GM12878 (cell line): Measurements from ENCODE around the gene C15orf61. TPM values are rescaled to one million over a fixed set of nuclear protein-coding genes. Genes with fewer than 3 reads are reported as not detected.
A peak's percentile ranks its signal among the peaks of the same experiment; 100 is the strongest.

Experiments
- ATAC-seq: fragments of 200-7000 bp; cut with Tn5 transposase; 3 replicates; pipeline ENCODE4 v1.9.1; 2020; ENCODE audit warnings: mild to moderate bottlenecking, moderate library complexity
- Bru-seq: library from RNA; stranded (reverse); fragments of 400-500 nt; gene quantifications from one replicate; lab custom pipeline; 2021; lab: Mats Ljungman, UMichigan
- BruChase-seq, 2 experiments: library from RNA; stranded (reverse); fragments of 400-500 nt; gene quantifications; one replicate each; lab custom pipeline; 2021; lab: Mats Ljungman, UMichigan
- BruUV-seq: library from RNA; stranded (reverse); fragments of 400-500 nt; replicated peaks from 2 replicates; lab custom pipeline; 2021; lab: Mats Ljungman, UMichigan
- CTCF ChIA-PET: fragments of 300-600 bp; sonication (Branson Sonifier 250); formaldehyde crosslinking; extraction: SDS; loops from one replicate; lab custom pipeline; 2021; ENCODE audit warnings: inconsistent platforms; lab: Yijun Ruan, JAX
- POLR2A ChIA-PET: fragments of 350-600 bp; formaldehyde crosslinking; extraction: SDS; loops from one replicate; lab custom pipeline; 2021; ENCODE audit warnings: inconsistent platforms; lab: Charles Lee
- RAD21 ChIA-PET: fragments of 300-600 bp; sonication (Branson Sonifier 250); formaldehyde crosslinking; loops from one replicate; lab custom pipeline; 2023; ENCODE audit warnings: antibody characterized with exemption; ENCODE audit not compliant: unreplicated experiment; lab: Charles Lee
- SMC1A ChIA-PET: fragments of 300-600 bp; sonication (Branson Sonifier 250); formaldehyde crosslinking; loops from one replicate; lab custom pipeline; 2023; ENCODE audit not compliant: unreplicated experiment, uncharacterized antibody; lab: Charles Lee
- DNase-seq: peaks from one replicate; pipeline ENCODE4 v3.0.0-alpha.2; 2011; ENCODE audit warnings: low read depth, low spot score
- FAIRE-seq: peaks from 3 replicates; lab custom pipeline; 2011; peaks lifted over from hg19 to GRCh38; lab: Jason Lieb, UNC
- H2AFZ ChIP-seq: 2 replicates; pipeline ENCODE4 v1.6.0; 2011; ENCODE audit warnings: low read depth, low read length, control low read depth; ENCODE audit not compliant: control insufficient read depth
- H3K27ac ChIP-seq: 2 replicates; pipeline ENCODE4 v1.5.1; 2011; ENCODE audit warnings: control low read depth; ENCODE audit not compliant: control insufficient read depth, insufficient read depth
- H3K27me3 ChIP-seq, 2 experiments: replicated peaks in 1 of 2; 2 replicates each; pipeline versions ENCODE4 v1.6.0 to v1.6.1; 2011; ENCODE audit warnings: low read length in 1 of 2; ENCODE audit not compliant: control insufficient read depth in 2 of 2, insufficient read depth in 2 of 2
- H3K36me3 ChIP-seq, 2 experiments: 2 replicates each; pipeline ENCODE4 v1.5.1; 2011; ENCODE audit warnings: low read length in 1 of 2; ENCODE audit not compliant: control insufficient read depth in 2 of 2, insufficient read depth in 2 of 2
- H3K4me1 ChIP-seq: 2 replicates; pipeline ENCODE4 v1.6.1; 2011; ENCODE audit warnings: mild to moderate bottlenecking, low read length, moderate library complexity, mixed read lengths; ENCODE audit not compliant: control insufficient read depth, insufficient read depth
- H3K4me2 ChIP-seq: 2 replicates; pipeline ENCODE4 v1.6.0; 2011; ENCODE audit warnings: control low read depth; ENCODE audit not compliant: control insufficient read depth, insufficient read depth
- H3K4me3 ChIP-seq: fragments of 200-600 bp; sonication (generic); 2 replicates; pipeline ENCODE4 v1.5.1; 2016
- H3K79me2 ChIP-seq: 2 replicates; pipeline ENCODE4 v1.6.0; 2011; ENCODE audit warnings: low read length; ENCODE audit not compliant: control insufficient read depth, insufficient read depth
- H3K9ac ChIP-seq: 2 replicates; pipeline ENCODE4 v1.8.0; 2011; ENCODE audit warnings: low read length, control low read depth, mixed read lengths; ENCODE audit not compliant: control insufficient read depth, insufficient read depth
- H3K9me3 ChIP-seq: replicated peaks from 3 replicates; pipeline ENCODE4 v1.5.1; 2011; ENCODE audit warnings: mild to moderate bottlenecking, low read length; ENCODE audit not compliant: control insufficient read depth, insufficient read depth
- H4K20me1 ChIP-seq: 2 replicates; pipeline ENCODE4 v1.6.0; 2011; ENCODE audit not compliant: control insufficient read depth, insufficient read depth
- ATF3 ChIP-seq: IDR thresholded peaks from 2 replicates; pipeline ENCODE4 v1.6.1; 2011; ENCODE audit warnings: low read depth, mild to moderate bottlenecking, low read length, moderate library complexity, borderline replicate concordance; ENCODE audit errors: extremely low read depth
- CREB1 ChIP-seq: IDR thresholded peaks from 2 replicates; pipeline ENCODE4 v1.6.1; 2012; ENCODE audit warnings: low read depth, mild to moderate bottlenecking, inconsistent platforms
- FOS ChIP-seq: IDR thresholded peaks from 3 replicates; pipeline ENCODE4 v1.6.1; 2011; ENCODE audit warnings: borderline replicate concordance; ENCODE audit not compliant: insufficient read length; ENCODE audit errors: extremely low read depth
- GATAD2B ChIP-seq: fragments of 450-650 bp; conservative IDR thresholded peaks from 2 replicates; pipeline ENCODE4 v1.6.1; 2017; ENCODE audit warnings: low read depth, mild to moderate bottlenecking, moderate library complexity
- MYB ChIP-seq: fragments of 150-350 bp; IDR thresholded peaks from 2 replicates; pipeline ENCODE4 v1.6.1; 2014; ENCODE audit warnings: mild to moderate bottlenecking, low read depth, low read length, borderline replicate concordance
- NFYB ChIP-seq: IDR thresholded peaks from 2 replicates; pipeline ENCODE4 v1.6.1; 2011; ENCODE audit warnings: low read depth, mild to moderate bottlenecking, low read length, improper control_type of control experiment, moderate library complexity; ENCODE audit not compliant: insufficient read depth
- RAD51 ChIP-seq: fragments of 450-650 bp; IDR thresholded peaks from 2 replicates; pipeline ENCODE4 v1.6.1; 2016; ENCODE audit warnings: moderate library complexity, mild to moderate bottlenecking, inconsistent platforms
- RBBP5 ChIP-seq: fragments of 200-600 bp; sonication (generic); conservative IDR thresholded peaks from 2 replicates; pipeline ENCODE4 v1.6.1; 2016
- SIX5 ChIP-seq: IDR thresholded peaks from 2 replicates; pipeline ENCODE4 v1.6.1; 2011; ENCODE audit warnings: mild to moderate bottlenecking, low read depth, low read length, moderate library complexity; ENCODE audit not compliant: severe bottlenecking
- SMARCA5 ChIP-seq: fragments of 450-650 bp; IDR thresholded peaks from 2 replicates; pipeline ENCODE4 v1.6.1; 2017; ENCODE audit warnings: mild to moderate bottlenecking
- SUPT20H ChIP-seq: IDR thresholded peaks from 2 replicates; pipeline ENCODE4 v1.6.1; 2011; ENCODE audit warnings: low read depth, mild to moderate bottlenecking, low read length, moderate library complexity, borderline replicate concordance; ENCODE audit not compliant: control insufficient read depth
- TARDBP ChIP-seq: IDR thresholded peaks from 2 replicates; pipeline ENCODE4 v1.6.1; 2016; ENCODE audit warnings: borderline replicate concordance
- TCF3 ChIP-seq: IDR thresholded peaks from 2 replicates; pipeline ENCODE4 v1.6.1; 2012; ENCODE audit warnings: low read depth, mild to moderate bottlenecking, low read length, borderline replicate concordance; ENCODE audit not compliant: insufficient read depth
- ZBED1 ChIP-seq: IDR thresholded peaks from 2 replicates; pipeline ENCODE4 v1.6.1; 2016; ENCODE audit warnings: borderline replicate concordance
- ZBTB33 ChIP-seq: fragments of 450-650 bp; IDR thresholded peaks from 2 replicates; pipeline ENCODE4 v1.6.1; 2017; ENCODE audit warnings: mild to moderate bottlenecking
- ZNF622 ChIP-seq: fragments of 450-650 bp; IDR thresholded peaks from 2 replicates; pipeline ENCODE4 v1.6.1; 2017; ENCODE audit warnings: mild to moderate bottlenecking, inconsistent platforms
- ZZZ3 ChIP-seq: IDR thresholded peaks from 2 replicates; pipeline ENCODE4 v1.6.1; 2011; ENCODE audit warnings: low read depth; ENCODE audit not compliant: control insufficient read depth, insufficient read length
- WGBS: methylation state at CpG from one replicate; pipeline ENCODE4 v1.1.6; 2016; ENCODE audit warnings: low lambda C conversion rate; ENCODE audit not compliant: insufficient replicate concordance, insufficient coverage; ENCODE audit errors: missing lambda C conversion rate; 5-methylcytosine and 5-hydroxymethylcytosine counted together
- in situ Hi-C: fragments of 300-500 bp; cut with MboI; formaldehyde crosslinking; loops from 9 replicates; pipeline ENCODE4 v1.14.3; 2018; ENCODE audit warnings: mixed read lengths
- intact Hi-C: fragments of 100-400 bp; cut with micrococcal nuclease; formaldehyde crosslinking; loops from one replicate; pipeline ENCODE4 v1.14.2; 2022; ENCODE audit not compliant: unreplicated experiment
- long read RNA-seq, 2 experiments: library from polyadenylated mRNA; unstranded; transcript quantifications; one replicate each; pipeline ENCODE4 v2.0.0, GENCODE V29; 2019 to 2020
- polyA minus RNA-seq, 3 experiments: library from RNA; depleted of rRNA, polyadenylated mRNA; stranded (reverse); fragments of >200 nt; gene quantifications; 2 replicates each; pipeline ENCODE4 v1.2.3, GENCODE V29; 2011
- polyA plus RNA-seq, 11 experiments: library from polyadenylated mRNA; depleted of rRNA in 4 of 11; unstranded in 6 of 11; stranded (reverse) in 5 of 11; fragments of >200 nt; fragmentation: Nextera tagmentation in 4 of 11; fragmentation: Illumina TruSeq in 1 of 11; extraction: Ambion mirVana in 4 of 11; extraction: Trizol in 1 of 11; gene quantifications; 1 replicate in 1 of 11; 2 replicates in 10 of 11; pipeline versions ENCODE4 v1.2.1 to v1.2.3, GENCODE V29; 2011 to 2016; ENCODE audit warnings: inconsistent platforms in 2 of 11, missing spikeins in 2 of 11, low read depth in 1 of 11
- total RNA-seq, 4 experiments: library from RNA; depleted of rRNA in 3 of 4; stranded (reverse); fragments of >200 nt in 3 of 4; fragmentation: Illumina TruSeq in 1 of 4; extraction: Trizol in 1 of 4; gene quantifications; 2 replicates each; pipeline versions ENCODE4 v1.2.1 to v1.2.3, GENCODE V29; 2013 to 2021

C15orf61 gene
- total RNA-seq (2013; cell fraction: nucleolus; rRNA removed): 11.1 and 14.2 TPM in 2 replicates
- total RNA-seq (2014; rRNA removed) (5.8 and 7.5 TPM in 2 replicates), total RNA-seq (2014; rRNA removed; fragmentation: Illumina TruSeq; extraction: Trizol) (2.3 and 3.4 TPM in 2 replicates), total RNA-seq (2021) (6.2 and 7.4 TPM in 2 replicates), polyA plus RNA-seq (2011; rRNA removed) (3.6 and 6.1 TPM in 2 replicates), polyA plus RNA-seq (2014; fragmentation: Illumina TruSeq; extraction: Trizol) (1.7 and 3.2 TPM in 2 replicates), polyA plus RNA-seq (2014; fragmentation: Nextera tagmentation; extraction: Ambion mirVana) (1 to 10 TPM; 1.4 to 4.5 TPM), polyA plus RNA-seq (2014; rRNA removed) (4.0 and 5.2 TPM in 2 replicates), polyA plus RNA-seq (2016; fragmentation: Nextera tagmentation; extraction: Ambion mirVana) (1 to 10 TPM; 7.7 to 8.7 TPM), polyA minus RNA-seq (2011; rRNA and poly(A)+ RNA removed) (3.5 and 3.6 TPM in 2 replicates), Bru-seq, nascent RNA (percentile 81 among the genes with signal in this experiment), BruChase-seq, experiment 1, labeled RNA remaining after a 6-hour chase (percentile 46 among the genes with signal in this experiment), BruChase-seq, experiment 2, labeled RNA remaining after a 2-hour chase (percentile 51 among the genes with signal in this experiment)
- polyA plus RNA-seq (2011; ENCODE audit: low read depth): 0.39 TPM
- 3.0 and 4.0 TPM in 2 replicates for polyA plus RNA-seq (2011; cell fraction: cytosol; rRNA removed)
- polyA plus RNA-seq (2011; cell fraction: nucleus; rRNA removed): 5.3 and 6.0 TPM in 2 replicates
- polyA plus RNA-seq (2012): 2.9 and 3.7 TPM in 2 replicates
- polyA minus RNA-seq (2011; cell fraction: cytosol; rRNA and poly(A)+ RNA removed): 1.5 and 2.1 TPM in 2 replicates
- 13.2 and 28.5 TPM in 2 replicates for polyA minus RNA-seq (2011; cell fraction: nucleus; rRNA and poly(A)+ RNA removed)
- long read RNA-seq, experiment 1, full-length matches to known transcripts: 6 of 9 reads
- long read RNA-seq, experiment 1, partial matches to known transcripts: 0 of 9 reads
- long read RNA-seq, experiment 1, other reads (novel, unspliced or antisense): 3 of 9 reads
- long read RNA-seq, experiment 2, full-length matches to known transcripts: 7 of 7 reads
- long read RNA-seq, experiment 2, partial matches to known transcripts: 0 of 7 reads
- long read RNA-seq, experiment 2, other reads (novel, unspliced or antisense): 0 of 7 reads

- H3K9me3 ChIP-seq: no peaks in the 10 kb centered on the region
- H3K4me3 ChIP-seq: peak within 1 kb of the TSS; percentile 93
- H3K79me2 ChIP-seq: peaks cover 39% of the 10 kb centered on the region
- H3K4me2 ChIP-seq: peak within 1 kb of the TSS; percentile 97
- peak within 1 kb of the TSS; percentile 92 for H3K9ac ChIP-seq
- peak within 1 kb of the TSS; percentile 62 for H3K27ac ChIP-seq
- in situ Hi-C loops: no loop called here
- FAIRE-seq (no peak), DNase-seq (peak; percentile 76), ATAC-seq (peak; percentile 84)
- ChIA-PET POLR2A (interaction anchor here (0.5 to 1.7 kb wide), 11 partner anchors 9 to 320 kb away, joined by 3 to 6 read pairs (median 3); no protein-coding TSS in a partner anchor), SMC1A (interaction anchor here (0.5 to 2.1 kb wide), 20 partner anchors 10 to 269 kb away, joined by 3 to 8 read pairs (median 4); no protein-coding TSS in a partner anchor), RAD21 (interaction anchor here (0.7 to 2.3 kb wide), 16 partner anchors 9 to 311 kb away, joined by 3 to 13 read pairs (median 4); partner anchors contain the start of gene MAP2K5), CTCF (interaction anchor here (0.7 to 2.0 kb wide), 14 partner anchors 9 to 315 kb away, joined by 3 to 8 read pairs (median 3); no protein-coding TSS in a partner anchor)
- no peaks in the 10 kb centered on the region for H3K36me3 ChIP-seq
- peak within 1 kb of the TSS; percentile 94 for H2AFZ ChIP-seq
- no peaks in the 10 kb centered on the region for H4K20me1 ChIP-seq
- BruUV-seq: no TSS peak
- no peaks in the 10 kb centered on the region for H3K27me3 ChIP-seq
- intact Hi-C loops: loop anchor here (2.0 to 5.0 kb wide), 2 partner anchors 18 to 321 kb away; partner anchors contain the start of gene RNU6-1
- under 1% methylated on average over 94 of the region's 94 CpGs for WGBS
- no peaks in the 10 kb centered on the region for H3K4me1 ChIP-seq
- TF ChIP-seq SIX5 (no peak), ZBED1 (no peak), TARDBP (no peak), ZZZ3 (no peak), SMARCA5 (peak; percentile 70), FOS (no peak), TCF3 (peak; percentile 67), SUPT20H (no peak), NFYB (peak; percentile 46; the same call in 1 of the 2 replicates), GATAD2B (peak; percentile 93), ZBTB33 (no peak), RAD51 (peak; percentile 71), ZNF622 (no peak), ATF3 (0 out of 2 replicates have a peak, but pooled peaks have one; percentile 6), RBBP5 (no peak), CREB1 (0 out of 2 replicates have a peak, but pooled peaks have one; percentile 29), MYB (no peak)
Measured at GRCh38 chr15:67521029-67521782, at the start of gene C15orf61. C15orf61 (plus strand) TSS chr15:67521131; CDS start chr15:67521249, 118 bp downstream.
